ENCODE results near the gene FOXP1. TPM values are rescaled to one million over a fixed set of nuclear protein-coding genes. Genes with fewer than 3 reads are reported as not detected.
A peak's percentile ranks its signal among the peaks of the same experiment; 100 is the strongest.

Gene FOXP1
- total RNA-seq, 1 experiment from 2014 or later = 58.4 TPM

DNA sequence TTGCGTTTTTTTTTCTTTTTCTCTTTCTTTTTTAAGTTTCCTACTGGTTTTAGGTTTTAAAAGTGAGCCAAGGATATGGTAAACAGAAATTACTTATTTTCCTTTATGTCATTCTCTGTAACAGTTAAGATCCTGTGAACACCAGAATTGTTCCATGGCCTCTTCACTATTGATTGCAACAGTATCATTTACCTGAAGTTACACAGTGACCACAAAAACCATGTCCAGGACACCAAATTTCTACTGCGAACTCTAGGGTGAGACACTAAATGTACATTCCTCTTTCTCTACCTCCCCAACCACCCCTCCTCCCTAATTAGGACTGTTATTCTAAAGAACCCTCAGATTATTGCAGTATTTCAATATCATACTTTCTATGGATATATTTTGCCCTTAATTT is 280.9 kb downstream of the FOXP1 start:
- Histone ChIP-seq H3K27me3 (replicated peaks; ENCODE audit: insufficient read depth, low read depth, low read length, poor library complexity) (no peaks in the 10 kb centered on the region), H3K4me1 (ENCODE audit: insufficient read depth, low read length, poor library complexity, severe bottlenecking) (peaks cover 42% of the 10 kb centered on the region), H3K36me3 (ENCODE audit: insufficient read depth, low read length, poor library complexity, severe bottlenecking) (no peaks in the 10 kb centered on the region), H3K9me3 (ENCODE audit: low read depth, low read length, poor library complexity, severe bottlenecking) (no peaks in the 10 kb centered on the region), H3K27ac (ENCODE audit: low read depth, low read length, poor library complexity, severe bottlenecking) (no peak overlapping the region), H3K4me3 (ENCODE audit: low read depth, low read length, poor library complexity, severe bottlenecking) (peak overlapping the region; percentile 7)
- CTCF ChIA-PET = no interaction called here
- POLR2A ChIA-PET (ENCODE audit: low non-redundant PET) = no interaction called here
- no peak for TF ChIP-seq EZH2 (IDR thresholded peaks at IDR 0.05; ENCODE audit: borderline replicate concordance, low read depth, low read length, poor library complexity, severe bottlenecking)
- no peak for TF ChIP-seq CTCF (conservative IDR thresholded peaks at IDR 0.05; ENCODE audit: low read depth, low read length)
- intact Hi-C loops (cut with micrococcal nuclease; ENCODE audit: unreplicated experiment) = loop anchor here (10.0 kb wide), 1 partner anchor 748 kb away; no protein-coding TSS in a partner anchor
- DNase-seq (ENCODE audit: low spot score) = no peak
- BruUV-seq (replicated peaks) = no TSS peak

- H3K27ac ChIP-seq (ENCODE audit: low read depth, low read length, poor library complexity, severe bottlenecking) = no peak overlapping the region
- DNase-seq (ENCODE audit: low spot score) = no peak
- H3K27me3 ChIP-seq (replicated peaks; ENCODE audit: insufficient read depth, low read depth, low read length, poor library complexity) = no peaks in the 10 kb centered on the region
- POLR2A ChIA-PET (ENCODE audit: low non-redundant PET) = no interaction called here
- TF ChIP-seq EZH2 (IDR thresholded peaks at IDR 0.05; ENCODE audit: borderline replicate concordance, low read depth, low read length, poor library complexity, severe bottlenecking) (no peak), CTCF (conservative IDR thresholded peaks at IDR 0.05; ENCODE audit: low read depth, low read length) (no peak)
- intact Hi-C loops (cut with micrococcal nuclease; ENCODE audit: unreplicated experiment) = loop anchor here (10.0 kb wide), 1 partner anchor 746 kb away; no protein-coding TSS in a partner anchor
- H3K9me3 ChIP-seq (ENCODE audit: low read depth, low read length, poor library complexity, severe bottlenecking) = no peaks in the 10 kb centered on the region
- H3K4me3 ChIP-seq (ENCODE audit: low read depth, low read length, poor library complexity, severe bottlenecking) = no peak overlapping the region
- H3K36me3 ChIP-seq (ENCODE audit: insufficient read depth, low read length, poor library complexity, severe bottlenecking) = no peaks in the 10 kb centered on the region
- BruUV-seq (replicated peaks) = no TSS peak
- H3K4me1 ChIP-seq (ENCODE audit: insufficient read depth, low read length, poor library complexity, severe bottlenecking) = peaks cover 33% of the 10 kb centered on the region
- CTCF ChIA-PET = no interaction called here
Measured at GRCh38 chr3:71300951-71301393, 282.6 kb downstream of the FOXP1 start.

GRCh38 chr3:71299160-71299559 is 284.4 kb downstream of the FOXP1 start:
- TF ChIP-seq EZH2 (IDR thresholded peaks at IDR 0.05; ENCODE audit: borderline replicate concordance, low read depth, low read length, poor library complexity, severe bottlenecking) (no peak), CTCF (conservative IDR thresholded peaks at IDR 0.05; ENCODE audit: low read depth, low read length) (no peak)
- H3K27ac ChIP-seq (ENCODE audit: low read depth, low read length, poor library complexity, severe bottlenecking) = no peak overlapping the region
- no TSS peak for BruUV-seq (replicated peaks)
- no peaks in the 10 kb centered on the region for H3K27me3 ChIP-seq (replicated peaks; ENCODE audit: insufficient read depth, low read depth, low read length, poor library complexity)
- POLR2A ChIA-PET (ENCODE audit: low non-redundant PET) = no interaction called here
- CTCF ChIA-PET = no interaction called here
- intact Hi-C loops (cut with micrococcal nuclease; ENCODE audit: unreplicated experiment) = no loop called here
- no peaks in the 10 kb centered on the region for H3K36me3 ChIP-seq (ENCODE audit: insufficient read depth, low read length, poor library complexity, severe bottlenecking)
- H3K4me1 ChIP-seq (ENCODE audit: insufficient read depth, low read length, poor library complexity, severe bottlenecking) = peaks cover 28% of the 10 kb centered on the region
- DNase-seq (ENCODE audit: low spot score) = no peak
- no peak overlapping the region for H3K4me3 ChIP-seq (ENCODE audit: low read depth, low read length, poor library complexity, severe bottlenecking)
- no peaks in the 10 kb centered on the region for H3K9me3 ChIP-seq (ENCODE audit: low read depth, low read length, poor library complexity, severe bottlenecking)
